PC-9 (cell line): ENCODE results near the gene OR8G1. TPM values are rescaled to one million over a fixed set of nuclear protein-coding genes. Genes with fewer than 3 reads are reported as not detected.

Source experiments
- BruUV-seq: library from RNA; stranded (reverse); fragments of 400-500 nt; replicated peaks from 2 replicates; lab custom pipeline; 2021; lab: Mats Ljungman, UMichigan
- CTCF ChIA-PET: fragments of 300-600 bp; sonication (Branson Sonifier 250); formaldehyde crosslinking; loops from one replicate; lab custom pipeline; 2022; ENCODE audit warnings: antibody characterized with exemption; lab: Charles Lee
- POLR2A ChIA-PET: fragments of 300-600 bp; sonication (Branson Sonifier 250); formaldehyde crosslinking; loops from one replicate; lab custom pipeline; 2022; ENCODE audit warnings: antibody characterized with exemption; ENCODE audit not compliant: unreplicated experiment; lab: Charles Lee
- DNase-seq, 2 experiments: peaks; one replicate each; pipeline versions ENCODE4 v3.0.0 to v3.0.0-alpha.2; 2015 to 2022; ENCODE audit warnings: mixed read lengths in 1 of 2
- H2AFZ ChIP-seq: fragments of 200-600 bp; sonication (generic); 2 replicates; pipeline ENCODE4 v1.8.1; 2017; ENCODE audit warnings: antibody characterized with exemption
- H3F3A ChIP-seq: fragments of 200-600 bp; sonication (generic); 2 replicates; pipeline ENCODE4 v1.8.1; 2017; ENCODE audit warnings: antibody characterized with exemption, mild to moderate bottlenecking, low read depth; ENCODE audit not compliant: insufficient read depth
- H3K27ac ChIP-seq: fragments of 200-600 bp; sonication (generic); 2 replicates; pipeline ENCODE4 v1.6.1; 2016; ENCODE audit warnings: mixed run types
- H3K27me3 ChIP-seq: fragments of 200-600 bp; sonication (generic); 2 replicates; pipeline ENCODE4 v1.6.1; 2016; ENCODE audit warnings: low read depth, mixed run types; ENCODE audit not compliant: insufficient read depth
- H3K36me3 ChIP-seq: fragments of 200-600 bp; sonication (generic); 2 replicates; pipeline ENCODE4 v1.6.1; 2016; ENCODE audit warnings: low read depth, mixed run types
- H3K4me1 ChIP-seq: fragments of 200-600 bp; sonication (generic); replicated peaks from 2 replicates; pipeline ENCODE4 v1.6.1; 2016; ENCODE audit warnings: mixed run types; ENCODE audit not compliant: insufficient read depth
- H3K4me2 ChIP-seq: fragments of 200-600 bp; sonication (generic); 2 replicates; pipeline ENCODE4 v1.6.1; 2017; ENCODE audit warnings: mixed run types
- H3K4me3 ChIP-seq: fragments of 200-600 bp; sonication (generic); 2 replicates; pipeline ENCODE4 v1.6.1; 2016; ENCODE audit warnings: mixed run types
- H3K79me2 ChIP-seq: fragments of 200-600 bp; sonication (generic); 2 replicates; pipeline ENCODE4 v1.6.1; 2017; ENCODE audit warnings: low read depth, mixed run types
- H3K9me2 ChIP-seq: fragments of 200-600 bp; sonication (generic); 2 replicates; pipeline ENCODE4 v1.8.1; 2017; ENCODE audit warnings: mild to moderate bottlenecking; ENCODE audit not compliant: insufficient read depth
- H3K9me3 ChIP-seq: fragments of 200-600 bp; sonication (generic); 2 replicates; pipeline ENCODE4 v1.8.1; 2016; ENCODE audit warnings: low read depth; ENCODE audit not compliant: insufficient read depth
- H4K20me1 ChIP-seq: fragments of 200-600 bp; sonication (generic); 2 replicates; pipeline ENCODE4 v1.8.1; 2017; ENCODE audit not compliant: insufficient read depth
- EZH2 ChIP-seq: fragments of 200-600 bp; sonication (generic); IDR thresholded peaks from 2 replicates; pipeline ENCODE4 v1.8.0; 2017; ENCODE audit warnings: antibody characterized with exemption, low read depth
- intact Hi-C: fragments of 100-400 bp; cut with micrococcal nuclease; formaldehyde crosslinking; loops from one replicate; pipeline ENCODE4 v1.10.0; 2022; ENCODE audit not compliant: unreplicated experiment
- total RNA-seq: library from RNA; stranded (reverse); gene quantifications from 2 replicates; pipeline ENCODE4 v1.2.3, GENCODE V29; 2021
- TF ChIP-seq, protein P1 (sequence below): fragments of 200-600 bp; sonication (generic); conservative IDR thresholded peaks from 2 replicates; pipeline ENCODE4 v1.6.1; 2017; ENCODE audit warnings: mixed run types, antibody characterized with exemption, mild to moderate bottlenecking, moderate library complexity

OR8G1 gene
- total RNA-seq, 1 experiment from 2014 or later: not detected

- POLR2A ChIA-PET: no interaction called here
- no peaks in the 10 kb centered on the region for H3K4me1 ChIP-seq
- no peaks in the 10 kb centered on the region for H3K79me2 ChIP-seq
- intact Hi-C loops: no loop called here
- no peak overlapping the region for H2AFZ ChIP-seq
- no peak for TF ChIP-seq EZH2
- TF ChIP-seq, protein P1, sequence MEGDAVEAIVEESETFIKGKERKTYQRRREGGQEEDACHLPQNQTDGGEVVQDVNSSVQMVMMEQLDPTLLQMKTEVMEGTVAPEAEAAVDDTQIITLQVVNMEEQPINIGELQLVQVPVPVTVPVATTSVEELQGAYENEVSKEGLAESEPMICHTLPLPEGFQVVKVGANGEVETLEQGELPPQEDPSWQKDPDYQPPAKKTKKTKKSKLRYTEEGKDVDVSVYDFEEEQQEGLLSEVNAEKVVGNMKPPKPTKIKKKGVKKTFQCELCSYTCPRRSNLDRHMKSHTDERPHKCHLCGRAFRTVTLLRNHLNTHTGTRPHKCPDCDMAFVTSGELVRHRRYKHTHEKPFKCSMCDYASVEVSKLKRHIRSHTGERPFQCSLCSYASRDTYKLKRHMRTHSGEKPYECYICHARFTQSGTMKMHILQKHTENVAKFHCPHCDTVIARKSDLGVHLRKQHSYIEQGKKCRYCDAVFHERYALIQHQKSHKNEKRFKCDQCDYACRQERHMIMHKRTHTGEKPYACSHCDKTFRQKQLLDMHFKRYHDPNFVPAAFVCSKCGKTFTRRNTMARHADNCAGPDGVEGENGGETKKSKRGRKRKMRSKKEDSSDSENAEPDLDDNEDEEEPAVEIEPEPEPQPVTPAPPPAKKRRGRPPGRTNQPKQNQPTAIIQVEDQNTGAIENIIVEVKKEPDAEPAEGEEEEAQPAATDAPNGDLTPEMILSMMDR: no peak
- no peak overlapping the region for H3K4me2 ChIP-seq
- H3K9me3 ChIP-seq: no peaks in the 10 kb centered on the region
- no peaks in the 10 kb centered on the region for H3K27me3 ChIP-seq
- no peaks in the 10 kb centered on the region for H3K36me3 ChIP-seq
- no TSS peak for BruUV-seq
- H4K20me1 ChIP-seq: no peaks in the 10 kb centered on the region
- H3K9me2 ChIP-seq: 0 out of 2 replicates have a peak, but pooled peaks cover 2% of the 10 kb centered on the region
- H3K4me3 ChIP-seq: no peak overlapping the region
- no peaks in the 10 kb centered on the region for H3F3A ChIP-seq
- CTCF ChIA-PET: no interaction called here
- no peak for DNase-seq
- H3K27ac ChIP-seq: no peak overlapping the region
Observed at GRCh38 chr11:124302347-124303125, 61.6 kb downstream of the OR8G1 start.

Other genes starting within 250 kb of the OR8G1 start
- not detected in 2 replicates for gene OR10G6, start 245.9 kb upstream of the OR8G1 start, total RNA-seq
- not detected in 2 replicates for gene OR10G4, start 228.1 kb upstream of the OR8G1 start, total RNA-seq
- gene OR10G9, start 218.1 kb upstream of the OR8G1 start, total RNA-seq: not detected in 2 replicates
- not detected in 2 replicates for gene OR10G8, start 214.3 kb upstream of the OR8G1 start, total RNA-seq
- gene OR10G7, start 199.8 kb upstream of the OR8G1 start, total RNA-seq: not detected in 2 replicates
- 1.9 and 2.7 TPM in 2 replicates for gene VWA5A, start 125.6 kb upstream of the OR8G1 start, total RNA-seq
- gene OR10D3, start 57.8 kb upstream of the OR8G1 start, total RNA-seq: not detected in 2 replicates
- not detected in 2 replicates for gene OR8G5, start 15.3 kb downstream of the OR8G1 start, total RNA-seq
- not detected in 2 replicates for gene OR8D1, start 72.9 kb downstream of the OR8G1 start, total RNA-seq
- not detected in 2 replicates for gene OR8D2, start 79.1 kb downstream of the OR8G1 start, total RNA-seq
- not detected in 2 replicates for gene OR8B2, start 143.4 kb downstream of the OR8G1 start, total RNA-seq
- gene OR8B3, start 157.9 kb downstream of the OR8G1 start, total RNA-seq: not detected in 2 replicates
- not detected in 2 replicates for gene OR8B4, start 183.8 kb downstream of the OR8G1 start, total RNA-seq
- not detected in 2 replicates for gene OR8B8, start 204.6 kb downstream of the OR8G1 start, total RNA-seq